HG03280 (cell line): Measurements from ENCODE around the gene PRRT3.

Experiments used
- ATAC-seq: cut with Tn5 transposase; IDR thresholded peaks from one replicate; pipeline ENCODE4 v1.9.1; 2021; ENCODE audit warnings: mild to moderate bottlenecking, moderate library complexity; ENCODE audit not compliant: unreplicated experiment

PRRT3 gene

GRCh38 chr3:9951962-9952805 is at the start of gene PRRT3:
Gene PRRT3 (minus strand): TSS chr3:9952408. CDS start chr3:9950115, 2,293 bp downstream.
- ATAC-seq: peak; percentile 73

DNA sequence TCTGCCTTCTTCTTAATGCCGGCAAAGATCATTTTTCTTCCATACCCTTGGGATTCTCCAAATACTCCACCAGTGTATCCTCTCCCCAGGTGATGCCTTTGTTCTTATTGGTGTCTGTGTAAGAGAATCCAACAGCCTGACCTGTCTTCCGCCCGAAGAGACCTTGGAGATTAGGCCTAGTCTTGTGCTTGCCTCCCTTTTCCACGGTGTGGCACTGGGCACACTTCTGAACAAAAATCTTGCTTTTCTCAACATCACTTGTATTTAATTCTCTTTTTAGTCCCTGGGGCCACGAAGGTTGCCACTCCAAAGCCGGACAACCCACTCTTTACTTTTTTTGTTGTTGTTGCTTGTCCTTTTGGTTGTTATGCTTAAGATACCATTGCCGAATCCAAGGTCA is 48.5 kb upstream of the PRRT3 start:
- no peak for ATAC-seq

DNA sequence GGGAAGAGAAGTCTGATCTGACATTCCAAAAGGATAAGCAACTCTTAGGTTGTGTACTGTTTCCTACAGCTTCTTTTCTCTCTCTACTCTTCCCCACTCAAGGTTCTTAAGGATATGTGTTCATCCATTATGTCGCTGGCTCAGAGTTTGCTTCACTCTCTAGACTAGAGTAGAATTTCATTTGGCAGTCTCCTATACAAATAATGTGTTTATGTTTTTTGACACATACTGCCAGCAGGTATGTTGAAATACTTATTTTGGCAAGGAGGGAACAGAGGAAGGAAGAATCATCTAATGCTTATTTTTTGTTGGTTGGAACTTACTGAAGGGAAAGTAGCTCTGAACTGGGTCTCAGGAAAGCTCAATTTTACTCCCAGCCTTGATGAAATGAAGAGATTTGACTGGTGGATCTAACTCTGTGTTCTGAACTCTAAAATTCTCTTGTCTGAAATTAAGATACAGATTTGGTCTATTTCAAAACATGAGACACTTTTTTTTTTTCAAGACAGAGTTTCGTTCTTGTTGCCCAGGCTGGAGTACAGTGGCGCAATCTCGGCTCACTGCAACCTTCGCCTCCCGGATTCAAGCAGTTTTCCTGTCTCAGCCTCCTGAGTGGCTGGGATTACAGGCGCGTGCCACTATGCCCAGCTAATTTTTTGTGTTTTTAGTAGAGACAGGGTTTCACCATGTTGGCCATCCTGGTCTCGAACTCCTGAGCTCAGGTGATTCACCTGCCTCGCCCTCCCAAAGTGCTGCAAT is 42.1 kb upstream of the PRRT3 start:
- no peak for ATAC-seq

- ATAC-seq: peak; percentile 23
Measured at GRCh38 chr3:9986230-9986725, 34.1 kb upstream of the PRRT3 start.

DNA sequence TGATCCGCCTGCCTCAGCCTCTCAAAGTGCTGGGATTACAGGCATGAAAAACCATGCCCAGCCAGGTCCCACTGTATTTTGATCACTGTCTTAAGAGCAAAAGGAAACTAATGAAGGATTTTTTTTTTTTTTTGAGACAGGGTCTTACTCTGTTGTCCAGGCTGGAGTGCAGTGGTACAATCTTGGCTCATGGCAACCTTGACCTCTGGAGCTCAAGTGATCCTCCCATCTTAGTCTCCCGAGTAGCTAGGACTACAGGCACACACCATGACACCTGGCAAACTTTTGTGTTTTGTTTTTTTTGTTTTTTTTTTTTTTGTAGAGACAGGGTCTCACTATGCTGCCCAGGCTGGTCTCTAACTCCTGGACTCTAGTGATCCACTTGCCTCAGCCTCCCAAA is 28.0 kb upstream of the PRRT3 start:
- ATAC-seq: no peak

DNA sequence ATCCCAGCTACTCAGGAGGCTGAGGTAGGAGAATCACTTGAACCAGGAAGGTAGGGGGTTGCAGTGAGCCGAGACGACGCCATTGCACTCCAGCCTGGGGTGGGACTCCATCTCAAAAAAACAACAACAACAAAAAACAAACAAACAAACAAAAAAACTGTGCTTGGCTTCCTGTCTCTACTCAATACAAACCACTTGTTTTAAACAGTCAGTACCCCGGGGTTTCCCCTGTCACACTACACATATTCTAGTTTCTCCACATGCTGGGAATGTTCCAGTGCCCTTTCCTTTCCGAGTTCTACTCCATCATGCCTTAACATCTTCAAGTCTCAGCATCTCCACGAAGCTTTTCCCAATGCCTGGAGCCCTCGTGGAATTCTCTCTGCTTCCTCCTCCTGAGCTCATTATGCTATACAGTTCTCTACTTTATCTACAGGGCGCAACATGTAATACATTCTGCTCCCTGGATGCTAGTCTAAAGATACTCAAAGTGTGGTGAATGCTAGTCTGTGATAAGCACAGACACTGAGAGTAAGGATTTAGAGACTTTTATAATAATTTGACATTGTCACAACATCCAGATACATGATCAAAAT is 26.6 kb upstream of the PRRT3 start:
- no peak for ATAC-seq

DNA sequence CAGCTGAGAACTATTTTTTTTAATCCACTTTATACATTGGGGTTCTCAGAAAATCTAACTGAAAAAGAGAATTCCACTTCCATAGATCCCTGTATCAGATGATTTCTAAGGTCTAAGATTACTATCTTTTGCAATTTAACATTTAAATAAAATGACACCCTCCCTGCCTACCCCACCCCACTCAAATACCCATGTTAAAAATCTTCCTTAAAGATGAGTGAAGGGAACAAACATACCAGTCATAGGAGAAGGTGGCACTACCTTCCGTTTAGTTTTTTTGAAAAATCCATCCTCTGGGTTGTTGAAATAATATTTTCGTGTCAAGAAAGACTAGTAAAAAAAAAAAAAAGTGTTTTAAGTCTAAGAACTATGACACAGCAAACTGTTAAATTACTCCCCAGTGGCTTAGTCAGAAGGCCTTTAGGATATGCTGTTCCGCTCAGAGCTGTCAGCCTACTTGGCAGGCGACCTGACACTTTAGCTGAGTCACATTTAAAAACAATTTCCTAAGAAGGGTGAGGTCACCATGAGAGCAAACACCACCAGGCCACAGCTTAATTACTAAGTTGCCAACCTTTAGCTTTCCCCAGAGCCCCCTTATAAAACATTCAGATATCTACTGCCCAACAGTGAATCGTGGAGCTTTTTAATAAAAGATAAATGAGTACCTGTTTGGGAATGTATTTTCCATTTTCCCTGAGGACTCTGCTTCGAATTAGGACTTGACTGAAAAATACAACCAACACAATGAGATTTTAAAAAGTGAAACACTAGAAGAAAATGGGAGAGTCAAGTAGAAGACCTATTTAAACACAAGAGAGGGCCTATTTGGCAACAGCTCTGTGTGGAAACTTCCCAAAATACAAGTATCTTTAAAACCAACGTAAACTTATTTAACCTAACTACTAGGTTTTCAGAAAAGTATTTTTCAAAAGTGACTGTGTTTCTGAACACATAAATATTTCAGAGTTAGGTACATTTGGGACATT is 24.8 kb upstream of the PRRT3 start:
- ATAC-seq: no peak

- no peak for ATAC-seq
Measured at GRCh38 chr3:9970020-9970652, 17.9 kb upstream of the PRRT3 start.

GRCh38 chr3:9969632-9970019 is 17.4 kb upstream of the PRRT3 start:
- ATAC-seq: no peak

DNA sequence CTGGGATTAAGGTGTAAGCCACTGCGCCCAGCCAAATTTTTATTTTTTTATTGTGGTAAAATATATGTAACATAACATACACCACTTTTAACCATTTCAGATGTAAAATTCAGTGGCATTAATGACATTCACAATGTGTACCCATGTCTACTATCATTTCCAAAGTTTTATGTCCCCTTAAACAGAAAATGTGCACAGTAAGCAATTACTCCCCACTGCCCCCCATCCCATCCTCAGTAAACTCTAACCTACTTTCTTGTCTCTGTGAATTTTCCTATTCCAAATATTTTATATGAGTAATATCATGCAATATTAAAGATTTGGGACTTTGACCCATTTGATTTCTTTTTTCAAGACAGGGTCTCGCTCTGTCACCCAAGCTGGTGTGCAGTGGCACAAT is 14.6 kb upstream of the PRRT3 start:
- no peak for ATAC-seq

DNA sequence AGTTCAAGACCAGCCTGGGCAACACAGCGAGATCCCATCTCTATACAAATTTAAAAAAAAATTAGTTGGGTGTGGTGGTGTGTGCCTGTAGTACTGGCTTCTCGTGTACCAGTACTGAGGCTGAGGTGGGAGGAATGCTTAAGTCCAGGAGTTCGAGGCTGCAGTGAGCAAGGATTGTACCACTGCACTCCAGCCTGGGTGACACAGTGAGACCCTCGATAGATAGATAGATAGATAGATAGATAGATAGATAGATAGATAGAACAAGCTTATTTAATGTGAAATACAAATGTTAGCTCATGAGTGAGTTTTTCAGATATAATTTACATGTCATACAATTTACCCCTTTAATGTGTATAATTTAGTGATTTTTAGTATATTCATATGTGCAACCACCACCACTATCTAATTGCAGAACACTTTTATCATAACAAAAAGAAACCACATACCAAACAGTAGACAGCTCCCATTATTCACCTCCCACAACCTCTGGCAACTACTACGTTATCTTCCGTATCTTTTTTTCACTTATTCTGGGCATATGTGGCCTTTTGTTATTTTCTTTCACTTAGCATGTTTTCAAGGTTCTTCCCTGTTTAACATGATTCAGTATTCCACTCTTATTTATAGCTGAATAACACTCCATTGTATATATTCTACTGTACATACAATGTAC is 13.1 kb upstream of the PRRT3 start:
- no peak for ATAC-seq

GRCh38 chr3:9957214-9957613 is 5.0 kb upstream of the PRRT3 start:
- no peak for ATAC-seq

- no peak for ATAC-seq
Measured at GRCh38 chr3:9955611-9956352, 3.6 kb upstream of the PRRT3 start.

DNA sequence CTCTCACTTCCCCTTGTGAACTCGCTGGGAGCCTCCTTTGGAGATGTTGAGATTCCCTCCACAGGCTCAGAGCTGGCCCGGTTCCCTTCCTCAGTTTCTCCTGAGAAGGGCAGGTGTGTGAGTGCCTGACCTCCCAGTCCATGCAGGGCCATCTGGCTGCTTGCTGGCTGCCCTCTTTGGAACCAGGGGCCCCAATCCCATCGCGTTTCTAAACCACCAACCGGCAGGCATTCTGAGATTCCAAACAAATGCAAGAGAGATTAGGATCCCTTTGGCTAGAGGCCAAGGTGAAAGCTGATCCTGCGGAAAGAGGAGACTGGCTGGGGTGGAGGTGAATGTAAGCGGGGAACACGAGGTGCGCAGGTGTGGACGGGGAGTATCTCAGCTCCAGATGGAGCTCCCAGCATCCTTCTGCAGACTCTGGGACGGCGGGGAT is 2.9 kb upstream of the PRRT3 start:
- ATAC-seq: no peak

GRCh38 chr3:9951598-9951961 is 628 bp downstream of the PRRT3 start:
- ATAC-seq: no peak

GRCh38 chr3:9951126-9951525 is 1.1 kb downstream of the PRRT3 start:
- ATAC-seq: no peak

GRCh38 chr3:9949626-9950025 is 2.6 kb downstream of the PRRT3 start:
- ATAC-seq: no peak

GRCh38 chr3:9949115-9949514 is 3.1 kb downstream of the PRRT3 start:
- ATAC-seq: no peak

DNA sequence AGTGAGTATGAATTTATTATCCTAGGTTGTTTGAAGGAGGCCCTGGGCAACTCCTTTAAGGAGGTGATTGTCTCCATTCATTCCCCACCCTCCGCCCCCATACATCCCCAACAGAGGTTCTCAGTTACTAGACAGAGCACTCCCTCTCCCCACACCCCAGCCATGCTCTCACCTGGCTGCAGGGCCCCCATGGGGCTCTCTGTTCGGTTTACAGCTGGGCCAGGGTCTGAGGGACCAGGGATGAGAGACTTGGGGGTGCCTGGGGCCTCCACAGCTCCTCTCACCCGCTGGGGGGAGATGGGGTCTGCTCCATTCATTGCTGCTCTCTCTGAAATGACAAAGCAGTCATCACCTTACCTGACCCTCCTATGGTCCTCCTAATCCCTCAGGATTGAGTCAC is 3.6 kb downstream of the PRRT3 start:
- no peak for ATAC-seq
